ENCODE measurements around the gene PLXNB3.
"Not testable (repeated sequence)": the region's sequence is repeated elsewhere in the genome, so short reads cannot be mapped to it uniquely, and the experiment has no call there.

The PLXNB3 gene

GRCh38 chrX:153763989-153764755 lies at the start of gene PLXNB3:
Gene PLXNB3 (plus strand): TSS chrX:153764249. CDS start chrX:153765536, 1,287 bp downstream.
- DNase-seq, result peak; percentile 51

DNA sequence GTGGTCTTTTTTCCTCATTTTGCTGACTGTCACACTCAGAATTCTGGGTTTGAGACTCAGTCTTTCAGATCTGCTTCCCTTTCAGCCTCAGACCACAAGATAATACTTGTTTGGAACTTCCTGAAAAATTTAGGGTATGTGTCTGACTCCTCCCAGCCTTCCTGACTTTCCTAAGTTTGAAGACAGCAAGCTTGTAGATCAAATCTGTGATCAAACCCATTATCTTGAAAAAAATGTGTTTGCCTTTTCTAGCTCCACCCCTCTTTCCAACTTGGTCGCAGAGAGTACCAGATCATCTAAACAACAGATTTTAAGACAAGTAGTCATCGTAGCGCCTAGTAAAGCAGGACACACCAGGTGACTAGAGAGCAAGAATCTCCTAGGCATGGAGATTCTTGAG lies 49.8 kb upstream of the PLXNB3 start:
- DNase-seq, result no peak

- no peak for DNase-seq
Observed at GRCh38 chrX:153717445-153717844, 46.6 kb upstream of the PLXNB3 start.

DNA sequence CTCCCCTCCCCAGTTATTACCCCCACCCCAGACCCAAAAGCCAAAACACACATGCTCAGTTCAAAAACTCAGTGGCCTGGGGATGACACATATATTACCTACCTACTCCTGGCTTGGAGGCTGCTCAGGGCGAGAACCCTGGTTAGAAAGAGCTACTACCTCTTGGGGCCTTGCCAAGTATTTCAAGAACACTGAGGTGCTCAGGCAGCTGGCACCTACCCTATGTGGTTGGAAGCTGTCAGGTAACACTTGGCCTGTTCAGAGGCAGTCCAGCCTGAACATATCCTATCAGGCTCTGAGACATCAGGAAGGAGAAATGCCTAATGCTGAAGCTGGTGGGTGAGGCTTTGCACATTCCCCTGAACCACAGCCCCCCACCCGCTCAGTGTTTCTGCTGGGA lies 44.8 kb upstream of the PLXNB3 start:
- no peak for DNase-seq

GRCh38 chrX:153719701-153720100 lies 44.3 kb upstream of the PLXNB3 start:
- no peak for DNase-seq

DNA sequence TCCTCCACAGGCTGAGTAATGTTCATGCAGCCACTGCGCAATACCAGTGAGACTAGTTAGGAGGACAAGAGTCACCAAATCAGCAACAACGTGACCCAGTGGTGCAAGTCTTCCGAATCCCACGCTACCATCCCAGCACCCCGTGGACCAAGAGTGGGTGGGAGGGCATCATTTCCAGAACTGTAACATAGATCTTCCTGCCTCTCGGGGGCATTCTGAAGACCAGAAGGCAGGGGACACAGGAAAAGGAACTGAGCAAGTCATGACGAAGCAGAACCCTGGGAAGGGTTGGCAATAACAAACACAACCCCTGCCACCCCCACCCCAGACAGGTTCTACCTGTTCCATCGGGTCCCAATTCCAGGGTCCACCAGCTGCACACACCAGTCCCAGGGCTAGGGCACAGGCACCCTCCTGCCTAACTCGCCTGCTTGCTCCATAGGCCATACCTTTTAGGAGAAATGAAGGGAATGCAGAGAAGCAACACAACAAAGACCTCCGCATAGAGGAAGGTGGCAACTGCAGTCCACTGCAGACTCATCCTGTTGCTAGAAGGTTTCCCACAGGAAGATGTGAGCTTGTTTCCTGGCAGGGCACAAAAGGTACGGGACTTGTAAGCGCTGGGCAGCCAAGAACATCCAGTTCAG lies 41.2 kb upstream of the PLXNB3 start:
- DNase-seq, result no peak

DNA sequence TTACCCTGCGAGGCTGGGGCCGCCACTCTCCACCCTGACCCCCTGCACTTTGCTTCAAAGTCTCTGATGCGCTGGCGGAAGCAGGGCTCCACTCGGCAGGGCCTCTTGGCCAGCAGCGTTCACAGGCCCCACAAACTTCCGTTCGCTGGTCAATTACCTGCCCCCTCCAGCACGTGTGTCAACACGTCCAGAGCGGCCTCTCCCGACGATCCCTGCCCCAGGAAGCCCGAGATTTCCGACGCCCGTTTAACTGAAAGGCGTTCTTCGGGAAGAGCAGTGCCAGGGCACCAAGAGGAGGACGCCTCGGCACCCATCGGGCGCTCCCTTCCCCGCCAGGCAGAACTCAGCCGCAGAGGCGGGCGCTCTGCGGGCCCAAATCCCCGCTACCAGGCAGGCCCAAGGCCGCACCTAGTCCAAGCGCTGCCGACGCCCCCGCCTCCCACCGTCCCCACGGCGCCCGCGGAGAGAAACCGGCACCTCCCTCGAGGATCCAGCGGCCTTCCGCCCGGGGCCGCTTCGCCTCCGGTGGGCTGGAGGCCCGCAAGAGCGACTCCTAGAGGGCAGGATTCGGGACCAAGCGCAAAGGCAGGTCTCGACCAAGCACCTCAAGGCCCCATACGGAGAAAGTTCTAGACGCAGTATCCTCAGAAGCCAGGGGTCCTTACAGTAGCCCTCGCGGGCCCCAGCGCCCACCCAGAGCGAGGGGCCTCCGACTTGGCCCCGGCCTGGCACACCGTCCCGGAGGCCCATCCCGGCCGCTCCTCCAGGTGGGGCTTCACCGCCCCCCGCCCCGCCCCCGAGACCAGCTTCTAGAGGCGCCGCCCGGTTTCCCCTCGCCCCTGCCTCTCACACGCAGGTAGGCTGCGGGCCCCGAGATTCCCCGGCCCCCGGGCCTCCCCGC lies 40.4 kb upstream of the PLXNB3 start:
- peak; percentile 70 for DNase-seq

DNA sequence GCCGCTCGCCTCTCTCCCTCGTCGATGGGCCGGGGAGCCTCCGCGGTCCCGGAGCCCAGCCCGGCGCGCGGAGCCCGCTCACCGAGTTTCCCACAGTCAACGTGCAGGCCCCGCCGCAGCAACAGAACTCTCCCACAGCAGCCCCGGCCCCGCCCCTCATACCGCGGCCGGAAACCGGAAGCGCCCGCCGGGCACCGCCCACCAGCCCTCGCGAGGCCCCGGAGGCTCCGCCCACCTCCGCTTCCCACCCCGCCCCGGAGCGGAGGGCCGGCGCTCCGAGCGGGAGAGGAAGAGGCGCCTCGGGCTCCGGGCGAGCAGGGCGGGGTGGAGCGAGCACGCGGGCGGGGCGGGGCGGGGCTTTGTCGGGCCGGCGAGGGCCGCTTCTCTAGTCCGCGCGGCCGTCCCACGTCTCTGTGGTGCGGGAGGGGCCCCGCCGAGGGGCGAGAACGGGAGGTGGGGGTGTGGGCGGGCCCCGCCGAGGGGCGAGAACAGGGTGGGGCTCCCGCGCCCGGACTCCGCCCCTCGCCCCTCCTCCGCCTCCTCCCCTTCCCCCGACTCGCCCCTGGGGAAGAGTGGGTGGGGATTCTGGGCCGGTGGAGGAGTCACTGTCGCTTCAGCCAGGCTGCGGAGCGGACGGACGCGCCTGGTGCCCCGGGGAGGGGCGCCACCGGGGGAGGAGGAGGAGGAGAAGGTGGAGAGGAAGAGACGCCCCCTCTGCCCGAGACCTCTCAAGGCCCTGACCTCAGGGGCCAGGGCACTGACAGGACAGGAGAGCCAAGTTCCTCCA lies 39.6 kb upstream of the PLXNB3 start, which contains the start of the genes ABCD1 and BCAP31:
Gene ABCD1, plus strand, starts transcription at position 605 of the 787 bp plus-strand sequence. CDS start 411 bp downstream, outside the sequence.
Gene BCAP31, minus strand, starts transcription at position 136 of the 787 bp plus-strand sequence. CDS start 1,143 bp downstream, outside the sequence.
- peak; percentile 89 for DNase-seq

DNA sequence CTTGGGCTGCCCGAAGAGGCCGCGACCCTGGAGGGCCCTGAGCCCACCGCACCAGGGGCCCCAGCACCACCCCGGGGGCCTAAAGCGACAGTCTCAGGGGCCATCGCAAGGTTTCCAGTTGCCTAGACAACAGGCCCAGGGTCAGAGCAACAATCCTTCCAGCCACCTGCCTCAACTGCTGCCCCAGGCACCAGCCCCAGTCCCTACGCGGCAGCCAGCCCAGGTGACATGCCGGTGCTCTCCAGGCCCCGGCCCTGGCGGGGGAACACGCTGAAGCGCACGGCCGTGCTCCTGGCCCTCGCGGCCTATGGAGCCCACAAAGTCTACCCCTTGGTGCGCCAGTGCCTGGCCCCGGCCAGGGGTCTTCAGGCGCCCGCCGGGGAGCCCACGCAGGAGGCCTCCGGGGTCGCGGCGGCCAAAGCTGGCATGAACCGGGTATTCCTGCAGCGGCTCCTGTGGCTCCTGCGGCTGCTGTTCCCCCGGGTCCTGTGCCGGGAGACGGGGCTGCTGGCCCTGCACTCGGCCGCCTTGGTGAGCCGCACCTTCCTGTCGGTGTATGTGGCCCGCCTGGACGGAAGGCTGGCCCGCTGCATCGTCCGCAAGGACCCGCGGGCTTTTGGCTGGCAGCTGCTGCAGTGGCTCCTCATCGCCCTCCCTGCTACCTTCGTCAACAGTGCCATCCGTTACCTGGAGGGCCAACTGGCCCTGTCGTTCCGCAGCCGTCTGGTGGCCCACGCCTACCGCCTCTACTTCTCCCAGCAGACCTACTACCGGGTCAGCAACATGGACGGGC lies 38.8 kb upstream of the PLXNB3 start:
- no peak for DNase-seq

- no peak for DNase-seq
Observed at GRCh38 chrX:153725832-153726285, 38.2 kb upstream of the PLXNB3 start.

- no peak for DNase-seq
Observed at GRCh38 chrX:153726286-153727122, 37.5 kb upstream of the PLXNB3 start.

DNA sequence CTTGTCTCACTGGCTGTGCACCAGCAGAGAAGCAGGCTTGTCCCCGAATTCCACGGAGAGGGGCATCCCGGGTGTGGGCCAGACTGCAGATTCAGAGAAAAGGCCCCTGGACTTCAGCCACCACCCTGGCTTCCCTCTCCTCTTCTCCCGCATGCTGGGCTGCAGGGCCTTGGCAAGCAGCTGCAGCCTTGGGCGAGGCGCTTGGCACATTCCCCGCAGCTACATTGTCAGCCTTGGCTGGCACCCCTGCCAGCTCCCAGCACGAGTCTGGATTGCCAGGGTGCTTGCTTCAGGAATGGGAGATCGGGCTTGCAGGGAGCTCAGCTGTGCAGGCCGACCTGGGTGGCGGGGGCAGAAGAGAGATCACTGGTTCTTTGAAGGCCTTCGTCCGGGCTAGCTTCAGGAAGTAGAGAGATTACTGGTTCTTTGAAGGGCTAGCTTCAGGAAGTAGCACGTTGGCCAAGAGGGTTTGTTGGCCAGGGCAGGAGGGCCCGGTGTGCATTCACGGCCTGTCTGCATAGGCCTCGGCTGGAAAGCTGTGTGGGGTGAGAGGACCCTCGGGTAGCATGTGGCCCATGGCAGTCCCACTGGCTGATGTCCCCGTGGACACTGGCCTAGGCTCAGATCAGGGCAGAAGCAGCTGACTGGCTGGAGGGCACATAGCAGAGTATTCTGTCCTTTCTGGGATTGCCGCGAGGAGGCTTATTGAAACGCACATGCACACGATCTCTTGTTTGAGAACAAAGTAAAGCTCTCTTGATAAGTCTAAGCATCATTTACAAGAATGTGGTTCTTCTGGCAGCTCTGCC lies 36.7 kb upstream of the PLXNB3 start:
- DNase-seq, result no peak

DNA sequence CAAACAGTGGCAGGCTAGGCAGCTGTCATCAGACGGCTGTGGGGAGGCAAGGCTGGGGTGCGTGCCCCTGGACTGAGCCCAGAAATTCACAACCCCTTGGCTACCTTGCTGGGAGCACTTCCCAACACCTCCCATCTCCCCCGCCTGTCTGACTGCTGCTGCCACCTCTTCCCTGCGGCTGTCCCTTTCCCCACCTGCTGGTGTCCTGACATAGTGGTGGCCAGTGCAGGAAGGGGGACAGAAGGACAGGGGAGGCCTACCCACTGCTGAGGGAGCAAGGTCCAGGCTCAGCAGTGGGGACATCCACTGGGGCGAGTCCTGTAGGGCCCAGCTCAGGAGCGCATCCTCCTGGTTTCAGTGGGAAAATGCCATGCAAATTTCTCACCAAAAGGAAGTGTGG lies 36.0 kb upstream of the PLXNB3 start:
- DNase-seq, result no peak

DNA sequence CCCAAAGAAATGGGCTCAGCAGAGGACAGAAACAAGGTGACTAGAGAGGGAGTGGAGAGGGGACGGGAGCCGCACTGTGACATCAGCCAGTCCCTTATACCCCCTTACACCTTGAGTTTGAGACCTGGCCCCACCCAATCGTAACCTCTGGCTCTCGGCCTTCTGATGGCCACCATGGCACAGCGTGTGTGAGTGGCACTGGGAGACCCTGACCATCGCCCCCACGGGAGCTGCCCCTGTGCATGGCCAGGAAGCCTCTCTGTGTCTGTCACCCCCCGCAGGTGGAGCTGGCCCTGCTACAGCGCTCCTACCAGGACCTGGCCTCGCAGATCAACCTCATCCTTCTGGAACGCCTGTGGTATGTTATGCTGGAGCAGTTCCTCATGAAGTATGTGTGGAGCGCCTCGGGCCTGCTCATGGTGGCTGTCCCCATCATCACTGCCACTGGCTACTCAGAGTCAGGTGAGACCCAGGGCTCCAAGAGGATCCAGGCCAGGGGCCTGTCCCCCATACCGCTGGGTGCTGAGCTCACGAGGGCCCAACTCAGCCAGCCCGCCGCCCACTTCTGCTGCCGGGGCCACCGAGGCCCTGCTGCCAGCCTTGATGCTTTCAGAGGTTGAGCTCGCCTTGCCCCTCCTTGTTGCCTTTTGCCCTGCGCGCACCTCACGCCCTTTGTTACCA lies 35.0 kb upstream of the PLXNB3 start:
- no peak for DNase-seq

GRCh38 chrX:153730115-153730514 lies 33.9 kb upstream of the PLXNB3 start:
- not testable (repeated sequence) for DNase-seq

GRCh38 chrX:153731117-153731844 lies 32.8 kb upstream of the PLXNB3 start:
- DNase-seq, result no peak

DNA sequence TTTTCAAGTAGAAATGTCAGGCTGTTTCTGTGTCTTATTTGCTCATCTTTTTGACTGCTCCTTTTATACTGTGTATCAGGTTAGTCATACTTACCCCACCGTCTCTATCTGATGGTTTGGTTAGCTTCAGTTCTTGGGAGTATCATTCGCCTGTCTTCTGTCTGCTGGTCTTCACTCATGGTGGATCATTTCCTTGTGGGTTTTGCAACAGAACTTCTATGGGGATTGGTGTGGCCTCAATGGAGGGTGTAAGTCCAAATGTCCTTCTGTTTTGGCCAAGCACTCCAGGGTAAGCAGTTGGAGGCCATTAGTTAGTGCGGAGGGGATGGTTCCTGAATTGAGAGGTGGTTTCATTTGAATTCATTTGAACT lies 32.2 kb upstream of the PLXNB3 start:
- no peak for DNase-seq

- no peak for DNase-seq
Observed at GRCh38 chrX:153732401-153732800, 31.6 kb upstream of the PLXNB3 start.

All from stimulated activated naive CD4-positive, alpha-beta T cell treated with Interleukin-2 at 50 U/mL for 16 hours (primary cell).